ENCODE data around the gene SPACA6. TPM values are rescaled to one million over a fixed set of nuclear protein-coding genes. Genes with fewer than 3 reads are reported as not detected.

Gene SPACA6
- total RNA-seq, 1 experiment from 2014 or later = 4.2 TPM

DNA sequence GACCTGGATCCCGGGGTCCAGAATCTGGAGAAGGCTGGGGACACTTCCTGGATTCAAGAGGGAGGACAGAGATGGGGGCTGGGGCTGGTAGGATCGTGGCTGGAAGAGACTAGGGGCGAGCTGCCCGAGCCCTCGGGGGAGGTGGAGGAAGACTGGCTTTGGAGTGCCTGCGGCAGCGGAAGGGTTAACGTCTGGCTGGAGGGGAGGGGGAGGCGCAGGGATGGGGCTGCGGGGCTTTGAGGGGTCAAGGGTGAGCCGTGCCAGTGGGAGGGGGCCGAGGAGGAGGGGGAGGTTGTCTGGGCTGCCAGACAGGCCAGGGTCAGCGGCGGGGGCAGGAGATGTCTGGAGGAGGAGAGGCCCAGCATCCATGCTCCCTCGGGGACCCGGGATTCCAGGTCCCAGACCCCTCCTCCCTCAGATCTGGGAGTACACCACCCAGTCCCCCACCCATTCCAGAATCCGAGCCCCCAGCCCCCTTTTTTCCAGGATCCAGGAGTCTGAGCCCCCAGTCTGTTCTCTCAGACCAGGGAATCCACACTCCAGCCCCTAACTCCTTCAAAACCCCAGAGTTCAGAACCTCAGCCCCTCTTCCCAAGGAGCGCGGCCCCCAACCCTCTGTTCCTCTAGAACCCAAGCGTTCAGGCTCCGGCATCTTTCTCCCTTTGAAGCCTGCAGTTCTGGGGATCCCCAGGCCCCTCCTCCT, 3.2 kb upstream of the SPACA6 start:
- peak; percentile 48 for DNase-seq (ENCODE audit: low spot score)

- peak; percentile 79 for DNase-seq (ENCODE audit: low spot score)
These were observed 2.6 kb upstream of the SPACA6 start for GRCh38 chr19:51690454-51691073.

GRCh38 chr19:51691074-51691583, 2.0 kb upstream of the SPACA6 start:
- peak; percentile 77 for DNase-seq (ENCODE audit: low spot score)

DNA sequence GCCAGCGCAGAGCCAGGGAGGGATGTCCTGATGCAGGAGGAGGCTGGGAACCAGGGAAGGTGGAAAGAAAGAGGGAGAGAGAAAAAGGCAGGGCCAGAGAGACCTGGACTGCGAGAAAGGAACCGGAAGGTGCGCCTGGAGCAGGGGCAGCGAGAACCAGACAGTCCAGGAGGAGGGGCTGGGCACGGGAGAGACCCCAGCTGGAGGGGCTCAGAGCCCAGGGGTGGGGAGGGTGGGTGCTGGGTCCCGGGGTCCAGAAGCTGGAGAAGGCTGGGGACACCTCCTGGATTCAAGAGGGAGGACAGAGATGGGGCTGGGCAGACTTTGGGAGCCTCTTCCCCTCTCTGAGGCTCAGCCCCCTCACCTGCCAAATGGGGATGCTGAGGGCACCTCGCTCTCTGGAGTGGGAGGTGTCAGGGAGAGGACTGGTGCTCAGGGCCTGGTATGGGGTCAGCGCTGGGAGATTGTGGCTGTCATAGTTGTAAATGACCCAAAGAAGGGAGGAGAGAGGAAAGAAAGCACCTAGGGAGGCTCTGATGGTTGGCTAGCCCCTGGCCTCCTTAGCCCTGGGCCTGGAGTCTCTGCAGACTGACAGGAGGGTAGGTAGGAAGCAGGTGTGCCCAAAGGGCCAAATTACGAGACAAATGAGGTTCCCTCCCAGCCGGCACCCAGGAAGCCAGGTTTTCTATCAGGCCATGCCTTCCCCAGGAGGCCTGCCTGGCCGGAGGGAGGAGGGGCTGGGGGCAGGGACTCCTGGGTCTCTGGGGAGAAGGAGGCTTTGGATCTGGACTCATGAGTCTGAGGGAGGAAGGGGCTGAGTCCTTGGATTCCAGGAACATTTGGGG, 1.3 kb upstream of the SPACA6 start:
- DNase-seq (ENCODE audit: low spot score) = no peak

- DNase-seq (ENCODE audit: low spot score) = no peak
These were observed 662 bp upstream of the SPACA6 start for GRCh38 chr19:51692468-51692867.

GRCh38 chr19:51693819-51694218, 689 bp downstream of the SPACA6 start:
- DNase-seq (ENCODE audit: low spot score) = no peak

GRCh38 chr19:51694318-51695085, 1.4 kb downstream of the SPACA6 start:
- no peak for DNase-seq (ENCODE audit: low spot score)

GRCh38 chr19:51695088-51695487, 2.0 kb downstream of the SPACA6 start:
- DNase-seq (ENCODE audit: low spot score) = no peak

GRCh38 chr19:51695702-51696315, 2.7 kb downstream of the SPACA6 start:
- DNase-seq (ENCODE audit: low spot score) = no peak

- DNase-seq (ENCODE audit: low spot score) = no peak
These were observed 3.5 kb downstream of the SPACA6 start for GRCh38 chr19:51696606-51697005.

GRCh38 chr19:51697169-51697776, 4.1 kb downstream of the SPACA6 start:
- no peak for DNase-seq (ENCODE audit: low spot score)

GRCh38 chr19:51698296-51698695, 5.2 kb downstream of the SPACA6 start:
- no peak for DNase-seq (ENCODE audit: low spot score)

- no peak for DNase-seq (ENCODE audit: low spot score)
These were observed 6.0 kb downstream of the SPACA6 start for GRCh38 chr19:51699170-51699569.

- no peak for DNase-seq (ENCODE audit: low spot score)
These were observed 8.5 kb downstream of the SPACA6 start for GRCh38 chr19:51701468-51702100.

GRCh38 chr19:51702103-51702824, 9.1 kb downstream of the SPACA6 start:
- DNase-seq (ENCODE audit: low spot score) = no peak

DNA sequence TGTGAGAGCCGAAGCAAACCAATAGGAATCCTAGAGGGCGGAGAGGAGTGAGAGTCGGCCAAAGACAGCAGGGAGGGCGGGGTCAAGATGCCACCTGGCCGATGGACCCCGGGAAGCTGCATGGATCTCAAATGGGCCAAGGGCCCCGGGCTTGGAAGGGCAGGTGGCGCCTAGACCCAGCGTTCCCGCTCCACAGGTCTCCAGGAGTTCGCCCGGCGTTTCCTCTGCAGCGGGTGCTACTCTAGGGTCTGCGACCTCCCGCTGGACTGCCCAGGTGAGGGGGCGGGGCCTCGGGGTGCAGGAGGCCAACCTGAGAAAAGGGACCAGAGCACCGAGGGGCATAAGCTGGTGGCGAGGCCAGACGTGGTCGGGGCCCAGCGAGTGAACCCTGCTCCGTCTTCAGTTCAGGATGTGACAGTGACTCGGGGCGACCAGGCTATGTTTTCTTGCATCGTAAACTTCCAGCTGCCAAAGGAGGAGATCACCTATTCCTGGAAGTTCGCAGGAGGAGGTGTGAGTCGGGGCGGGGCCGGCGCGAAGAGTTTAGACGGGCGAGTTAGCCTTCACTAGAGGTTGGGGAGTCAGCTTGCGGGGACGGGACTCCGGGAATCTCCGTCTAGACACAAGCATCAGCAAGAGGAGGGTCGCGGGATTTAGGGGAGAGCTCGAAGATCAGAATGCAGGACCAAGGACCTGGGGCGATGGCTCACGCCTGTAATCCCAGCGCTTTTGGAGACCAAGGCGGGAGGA, 9.9 kb downstream of the SPACA6 start:
- DNase-seq (ENCODE audit: low spot score) = no peak

- DNase-seq (ENCODE audit: low spot score) = peak; percentile 82
These were observed 10.7 kb downstream of the SPACA6 start for GRCh38 chr19:51703575-51704515.

DNA sequence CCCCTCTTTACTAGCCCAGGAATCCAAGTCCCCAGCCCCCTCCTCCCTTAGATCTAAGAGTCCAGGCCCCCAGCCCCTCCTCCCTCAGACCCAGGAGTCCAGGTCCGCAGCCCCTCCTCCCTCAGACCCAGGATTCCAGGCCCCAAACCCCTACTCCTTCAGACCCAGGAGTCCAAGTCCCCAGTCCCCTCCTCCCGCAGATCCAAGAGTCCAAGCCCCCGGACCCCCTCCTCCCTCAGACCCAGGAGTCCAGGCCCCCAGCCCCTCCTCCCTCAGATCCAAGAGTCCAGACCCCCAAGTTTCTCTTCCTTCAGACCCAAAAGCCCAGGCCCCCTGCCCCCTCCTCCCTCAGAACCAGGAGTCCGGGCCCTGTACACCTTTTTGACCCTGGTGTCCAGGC, 11.5 kb downstream of the SPACA6 start:
- DNase-seq (ENCODE audit: low spot score) = no peak
